Kidney epithelial cell (primary cell): Measurements from ENCODE around the gene RAPGEFL1. TPM values are rescaled to one million over a fixed set of nuclear protein-coding genes. Genes with fewer than 3 reads are reported as not detected.
A peak's percentile ranks its signal among the peaks of the same experiment; 100 is the strongest.
"Not testable (repeated sequence)": the region's sequence is repeated elsewhere in the genome, so short reads cannot be mapped to it uniquely, and the experiment has no call there.

ENCODE experiments used
- DNase-seq: peaks from one replicate; pipeline ENCODE4 v3.0.0-alpha.2; 2010; ENCODE audit warnings: low read depth
- H3K27me3 ChIP-seq: 2 replicates; pipeline ENCODE4 v1.6.0; 2011; ENCODE audit warnings: low read length; ENCODE audit not compliant: control insufficient read depth, insufficient read depth
- H3K36me3 ChIP-seq: 2 replicates; pipeline ENCODE4 v1.5.1; 2011; ENCODE audit warnings: low read length; ENCODE audit not compliant: control insufficient read depth, insufficient read depth
- H3K4me3 ChIP-seq: 2 replicates; pipeline ENCODE4 v1.5.1; 2011; ENCODE audit warnings: low read depth, mild to moderate bottlenecking, control low read depth, low read length
- total RNA-seq: library from RNA; depleted of rRNA; stranded (reverse); fragments of >200 nt; gene quantifications from 2 replicates; pipeline ENCODE4 v1.2.3, GENCODE V29; 2015
- TF ChIP-seq, protein P1 (sequence below): IDR thresholded peaks from 2 replicates; pipeline ENCODE4 v1.5.1; 2011; ENCODE audit warnings: mild to moderate bottlenecking, moderate library complexity, low read length, control low read depth, inconsistent platforms; ENCODE audit not compliant: insufficient read depth, poor library complexity, severe bottlenecking

RAPGEFL1 gene
- total RNA-seq, 1 donor from 2014 or later, result 3.4 TPM

GRCh38 chr17:40219594-40220338, 42.5 kb downstream of the RAPGEFL1 start:
- H3K36me3 ChIP-seq, result no peaks in the 10 kb centered on the region
- no peak for DNase-seq
- H3K4me3 ChIP-seq, result peak overlapping the region; percentile 60
- TF ChIP-seq, protein P1, sequence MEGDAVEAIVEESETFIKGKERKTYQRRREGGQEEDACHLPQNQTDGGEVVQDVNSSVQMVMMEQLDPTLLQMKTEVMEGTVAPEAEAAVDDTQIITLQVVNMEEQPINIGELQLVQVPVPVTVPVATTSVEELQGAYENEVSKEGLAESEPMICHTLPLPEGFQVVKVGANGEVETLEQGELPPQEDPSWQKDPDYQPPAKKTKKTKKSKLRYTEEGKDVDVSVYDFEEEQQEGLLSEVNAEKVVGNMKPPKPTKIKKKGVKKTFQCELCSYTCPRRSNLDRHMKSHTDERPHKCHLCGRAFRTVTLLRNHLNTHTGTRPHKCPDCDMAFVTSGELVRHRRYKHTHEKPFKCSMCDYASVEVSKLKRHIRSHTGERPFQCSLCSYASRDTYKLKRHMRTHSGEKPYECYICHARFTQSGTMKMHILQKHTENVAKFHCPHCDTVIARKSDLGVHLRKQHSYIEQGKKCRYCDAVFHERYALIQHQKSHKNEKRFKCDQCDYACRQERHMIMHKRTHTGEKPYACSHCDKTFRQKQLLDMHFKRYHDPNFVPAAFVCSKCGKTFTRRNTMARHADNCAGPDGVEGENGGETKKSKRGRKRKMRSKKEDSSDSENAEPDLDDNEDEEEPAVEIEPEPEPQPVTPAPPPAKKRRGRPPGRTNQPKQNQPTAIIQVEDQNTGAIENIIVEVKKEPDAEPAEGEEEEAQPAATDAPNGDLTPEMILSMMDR, result no peak
- no peaks in the 10 kb centered on the region for H3K27me3 ChIP-seq

DNA sequence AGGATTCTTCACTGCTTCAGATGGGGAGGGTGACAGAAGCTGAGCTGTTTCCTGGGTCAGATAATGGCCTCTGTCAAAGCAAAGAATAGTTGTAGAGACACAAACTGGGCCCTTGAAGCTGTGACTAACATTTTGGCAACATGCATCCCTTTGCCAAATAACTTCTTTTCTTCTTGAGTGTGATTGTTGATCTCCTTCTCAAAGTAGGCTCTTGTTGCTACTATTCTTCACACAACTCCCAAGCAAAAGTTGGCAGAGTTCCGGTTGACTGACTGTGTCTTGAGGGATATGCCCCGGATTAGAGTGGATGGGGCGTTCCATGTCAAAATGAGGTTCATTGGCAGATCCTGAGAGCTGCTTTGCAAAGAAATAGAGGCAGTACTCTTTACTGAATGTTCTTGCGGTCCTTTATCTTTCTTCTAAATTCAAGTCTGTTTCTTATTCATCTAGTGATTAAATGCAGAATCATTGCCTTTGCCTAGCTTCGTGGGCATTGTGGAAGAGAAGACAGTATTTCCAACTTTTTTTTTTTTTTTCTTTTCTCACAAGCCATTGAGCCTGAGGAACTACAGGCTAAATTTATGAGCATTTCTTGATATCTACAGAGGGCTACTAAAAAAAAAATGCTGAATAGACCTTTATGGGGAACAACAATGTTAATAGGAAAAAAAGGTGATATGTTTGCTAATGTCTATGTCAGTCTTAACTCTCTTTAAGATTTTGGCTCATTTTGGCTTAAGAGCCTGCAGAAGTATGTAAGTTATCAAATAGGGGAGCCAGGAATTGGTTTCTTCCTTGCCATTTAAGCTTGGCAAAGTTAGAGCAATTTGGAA, 47.7 kb downstream of the RAPGEFL1 start:
- no peak for DNase-seq
- TF ChIP-seq, protein P1, result no peak
- Histone ChIP-seq H3K27me3 (no peaks in the 10 kb centered on the region), H3K36me3 (no peaks in the 10 kb centered on the region), H3K4me3 (no peak overlapping the region)

DNA sequence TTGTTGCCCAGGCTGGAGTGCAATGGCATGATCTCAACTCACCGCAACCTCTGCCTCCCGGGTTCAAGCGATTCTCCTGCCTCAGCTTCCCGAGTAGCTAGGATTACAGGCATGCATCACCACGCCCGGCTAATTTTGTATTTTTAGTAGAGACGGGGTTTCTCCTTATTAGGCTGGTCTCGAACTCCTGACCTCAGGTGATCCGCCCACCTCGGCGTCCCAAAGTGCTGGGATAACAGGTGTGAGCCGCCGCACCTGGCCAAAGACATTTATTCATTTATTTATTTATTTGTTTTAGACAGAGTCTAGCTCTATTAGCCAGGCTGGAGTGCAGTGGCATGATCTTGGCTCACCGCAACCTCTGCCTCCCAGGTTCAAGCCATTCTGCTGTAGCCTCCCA, 51.9 kb downstream of the RAPGEFL1 start:
- DNase-seq, H3K4me3 ChIP-seq, H3K36me3 ChIP-seq, H3K27me3 ChIP-seq: not testable (repeated sequence)

DNA sequence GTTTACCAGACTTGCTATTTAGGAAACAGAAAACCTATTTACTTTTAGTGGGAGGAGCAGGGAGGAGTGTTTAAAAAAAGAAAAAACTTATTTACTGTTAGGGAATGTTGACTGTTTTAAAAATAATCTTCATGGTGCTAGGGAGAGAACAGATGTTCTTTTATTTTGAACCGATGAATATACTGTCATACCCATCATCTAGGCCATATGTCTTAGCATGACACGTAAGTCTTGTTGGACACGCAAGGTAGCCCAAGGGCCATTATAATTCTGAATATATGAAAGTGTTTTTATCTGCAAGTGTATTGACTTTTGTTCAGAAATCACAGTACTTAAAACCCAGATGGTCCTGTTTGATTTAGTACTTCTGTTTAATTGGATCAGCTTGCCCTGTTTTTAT, 53.4 kb downstream of the RAPGEFL1 start:
- no peaks in the 10 kb centered on the region for H3K27me3 ChIP-seq
- TF ChIP-seq, protein P1, result no peak
- no peaks in the 10 kb centered on the region for H3K36me3 ChIP-seq
- DNase-seq, result no peak
- no peak overlapping the region for H3K4me3 ChIP-seq

- not testable (repeated sequence) for H3K36me3 ChIP-seq, H3K27me3 ChIP-seq, H3K4me3 ChIP-seq
Measured at GRCh38 chr17:40231928-40232327, 54.7 kb downstream of the RAPGEFL1 start.

DNA sequence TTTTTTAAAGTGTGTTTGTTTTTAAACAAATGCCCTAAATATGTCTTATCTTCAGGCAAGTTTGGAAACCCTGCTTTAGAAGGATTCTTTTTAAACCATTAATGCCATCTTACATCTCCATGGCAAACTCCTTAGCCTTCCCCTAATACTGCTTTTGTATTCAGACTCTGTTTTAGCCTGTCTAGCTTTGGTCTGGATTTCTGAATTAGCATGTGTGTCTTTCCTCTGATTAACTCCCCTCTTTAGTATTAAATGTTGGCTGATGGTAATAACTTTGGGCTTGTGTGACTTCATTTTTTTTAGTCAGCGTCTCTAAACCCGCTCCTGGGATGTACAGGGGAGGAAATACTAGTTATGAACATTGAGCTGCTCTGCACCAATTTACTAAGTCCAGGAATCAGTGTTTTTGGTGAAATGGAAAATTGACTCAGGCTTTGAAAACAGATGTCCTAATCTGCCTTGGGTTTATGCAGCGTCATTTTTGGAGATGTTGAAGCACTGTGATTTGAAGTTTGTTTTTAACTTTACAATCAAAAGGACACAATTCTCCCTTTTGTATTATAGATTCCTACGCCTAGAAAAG, 64.1 kb downstream of the RAPGEFL1 start:
- TF ChIP-seq, protein P1, result no peak
- no peak for DNase-seq
- H3K36me3 ChIP-seq, result peaks cover 1% of the 10 kb centered on the region
- no peak overlapping the region for H3K4me3 ChIP-seq
- H3K27me3 ChIP-seq, result no peaks in the 10 kb centered on the region

More at GRCh38 chr17:40231928-40232327, 54.7 kb downstream of the RAPGEFL1 start:
- not testable (repeated sequence) for DNase-seq
